NCI-H526 treated with DMSO at 0.1 percent for 48 hours (cell line): ENCODE measurements around the gene HEG1.

Experiments
- DNase-seq: peaks from one replicate; lab custom pipeline; 2025; lab: John Stamatoyannopoulos, UW

HEG1 gene

DNA sequence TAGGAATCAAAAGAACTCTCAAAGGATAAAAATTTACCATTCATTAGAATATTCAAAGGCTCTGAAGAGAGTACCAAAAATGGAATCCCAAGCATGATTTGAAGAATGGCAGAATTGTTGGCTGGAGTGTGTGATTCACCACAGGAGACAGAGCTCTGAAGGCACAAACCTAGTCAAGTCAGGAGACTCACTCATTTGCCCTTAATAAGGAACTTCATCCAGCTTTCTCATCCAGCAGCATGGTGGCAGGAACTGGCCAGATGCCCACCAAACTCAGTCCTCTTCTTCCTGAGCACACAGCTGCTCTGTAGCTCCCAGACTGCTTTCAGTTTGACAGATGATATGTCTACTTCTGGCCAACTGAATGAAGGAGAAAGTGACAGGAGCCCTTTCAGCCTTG, 16.5 kb upstream of the HEG1 start:
- no peak for DNase-seq

DNA sequence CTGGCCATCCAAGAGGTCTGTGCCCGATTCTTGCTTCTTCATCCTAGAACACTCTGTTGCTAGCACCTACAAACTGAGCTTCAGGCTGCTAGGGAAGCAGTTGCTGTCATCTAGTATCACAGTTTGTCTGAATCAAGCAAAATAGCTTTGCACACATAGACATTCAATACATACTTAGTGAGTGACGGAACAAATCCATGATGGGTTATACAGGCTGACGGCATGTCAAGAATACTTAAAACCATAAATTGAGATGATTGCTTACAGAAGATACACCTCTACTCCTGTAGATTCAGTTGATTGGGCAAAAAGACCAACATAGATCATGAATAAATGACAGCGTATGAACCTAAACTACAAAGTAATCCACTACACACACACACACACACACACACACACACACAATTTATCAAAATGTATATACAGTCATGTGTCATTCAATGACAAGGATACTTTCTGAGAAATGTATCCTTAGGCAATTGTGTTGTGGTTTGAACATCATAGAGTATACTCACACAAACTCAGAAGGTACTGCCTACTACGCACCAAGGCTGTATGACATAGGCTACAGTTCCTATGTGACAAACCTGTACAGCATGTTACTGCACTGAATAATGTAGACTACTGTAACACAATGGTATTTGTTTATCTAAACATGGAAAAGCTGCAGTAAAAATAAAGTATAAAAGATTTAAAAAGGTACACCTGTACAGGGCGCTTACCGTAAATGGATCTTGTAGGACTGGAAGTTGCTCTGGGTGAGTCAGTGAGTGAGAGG, 14.4 kb upstream of the HEG1 start:
- no peak for DNase-seq

DNA sequence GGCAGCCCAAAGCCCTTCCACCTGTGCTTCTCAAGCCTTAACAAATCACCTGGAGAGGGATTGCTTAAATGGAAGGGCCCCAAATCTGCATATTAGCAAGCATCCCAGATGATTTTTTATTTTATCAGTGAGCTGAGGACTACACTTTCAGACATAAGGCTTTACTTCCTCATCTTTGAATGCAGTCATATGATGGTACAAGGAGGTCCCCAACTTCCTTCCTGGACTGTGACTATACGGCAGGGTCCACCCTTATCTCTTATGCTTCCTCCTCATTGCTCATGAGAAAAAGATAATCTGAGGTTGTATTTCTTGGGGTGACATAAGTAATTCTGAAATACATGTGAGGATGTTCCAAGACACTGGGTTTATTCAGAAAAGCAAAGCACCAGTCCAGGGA, 13.7 kb upstream of the HEG1 start:
- no peak for DNase-seq

DNA sequence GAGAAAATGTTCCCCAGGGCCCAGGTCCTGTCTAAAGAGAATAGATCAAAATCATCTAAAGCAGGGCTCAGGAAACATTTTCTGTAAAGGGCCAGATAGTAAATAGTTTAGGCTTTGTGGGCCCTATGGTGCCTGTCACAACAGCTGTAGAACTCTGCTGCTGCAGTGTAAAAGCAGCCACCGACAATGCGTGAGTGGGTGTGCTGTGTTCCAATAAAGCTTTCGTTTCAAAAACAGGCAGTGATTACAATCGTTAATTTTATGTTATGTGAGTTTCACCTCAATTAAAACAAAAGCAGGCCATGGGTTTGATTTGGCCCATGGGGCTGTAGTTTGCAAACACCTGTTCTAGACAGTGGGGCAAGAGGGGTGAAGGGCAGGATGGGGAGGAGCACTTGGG, 12.5 kb upstream of the HEG1 start:
- DNase-seq, result no peak

DNA sequence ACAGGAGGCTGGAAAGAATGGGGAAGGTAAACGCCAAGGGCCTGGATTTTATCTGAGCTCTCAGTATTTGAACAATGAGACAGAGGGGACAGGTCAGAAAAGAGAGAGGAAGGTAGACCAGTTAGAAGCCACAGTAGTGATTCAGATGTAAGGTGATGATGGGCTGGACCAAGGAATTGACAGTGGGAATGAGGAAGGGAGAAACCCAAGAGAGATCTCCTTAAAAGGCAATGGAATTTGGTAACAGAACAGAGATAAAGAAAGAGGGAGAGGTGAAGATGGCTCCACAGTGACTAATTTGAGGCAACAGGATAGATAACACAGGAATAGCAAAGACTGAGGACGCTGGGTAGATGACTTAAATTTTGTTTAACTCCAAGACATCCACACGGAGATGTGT, 11.4 kb upstream of the HEG1 start:
- DNase-seq, result no peak

DNA sequence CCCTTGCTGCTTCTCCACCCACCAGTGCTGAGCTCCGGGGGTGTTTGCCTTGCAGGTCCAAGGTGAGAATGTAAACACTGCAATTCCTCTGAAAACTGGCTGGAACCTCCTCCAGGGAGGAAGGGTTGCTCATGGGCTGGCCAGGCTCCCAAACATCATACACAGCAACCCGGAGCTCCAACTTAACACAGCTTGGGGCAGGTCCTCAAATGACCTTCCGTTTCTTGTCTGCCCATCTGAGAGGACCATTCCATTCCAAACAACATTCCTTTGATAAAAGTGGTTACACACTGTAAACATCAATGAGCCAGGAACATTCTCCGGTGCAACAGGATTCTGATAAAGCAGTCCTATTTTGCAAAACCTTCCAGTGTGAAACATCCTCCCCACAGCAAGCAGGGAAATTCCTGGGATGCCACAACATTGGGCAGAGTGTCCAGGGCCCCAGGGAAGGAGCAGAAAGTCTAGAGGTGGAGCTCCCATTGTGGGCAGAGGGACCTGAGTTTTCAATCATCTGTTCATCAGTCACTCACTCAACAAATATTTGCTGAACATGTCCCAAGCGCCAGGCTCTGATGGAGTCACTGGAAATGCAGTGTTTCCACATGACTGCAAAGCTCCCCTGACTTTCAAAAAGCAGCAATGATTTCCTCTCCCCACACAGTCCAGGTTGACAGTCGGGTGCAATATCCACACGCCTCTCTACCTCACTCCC, 7.3 kb upstream of the HEG1 start:
- no peak for DNase-seq

DNA sequence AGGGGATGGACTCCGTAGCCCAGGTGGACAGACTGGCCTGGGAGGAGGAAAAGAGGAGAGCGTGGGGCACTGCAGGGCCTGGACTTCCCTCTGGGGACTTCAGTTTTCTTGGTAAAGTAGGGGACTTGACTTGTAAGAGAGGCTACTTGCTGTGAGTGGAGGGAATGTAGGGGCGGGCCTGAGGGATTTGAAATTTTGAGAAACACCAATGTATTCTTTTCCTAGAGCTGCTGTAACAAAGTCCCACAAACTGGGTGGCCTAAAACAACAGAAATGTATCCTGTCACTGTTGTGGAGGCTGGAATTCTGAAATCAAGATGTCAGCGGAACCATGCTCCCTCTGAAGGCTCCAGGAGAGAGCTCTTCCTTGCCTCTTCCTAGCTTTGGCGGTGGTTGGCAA, 5.8 kb upstream of the HEG1 start:
- no peak for DNase-seq

DNA sequence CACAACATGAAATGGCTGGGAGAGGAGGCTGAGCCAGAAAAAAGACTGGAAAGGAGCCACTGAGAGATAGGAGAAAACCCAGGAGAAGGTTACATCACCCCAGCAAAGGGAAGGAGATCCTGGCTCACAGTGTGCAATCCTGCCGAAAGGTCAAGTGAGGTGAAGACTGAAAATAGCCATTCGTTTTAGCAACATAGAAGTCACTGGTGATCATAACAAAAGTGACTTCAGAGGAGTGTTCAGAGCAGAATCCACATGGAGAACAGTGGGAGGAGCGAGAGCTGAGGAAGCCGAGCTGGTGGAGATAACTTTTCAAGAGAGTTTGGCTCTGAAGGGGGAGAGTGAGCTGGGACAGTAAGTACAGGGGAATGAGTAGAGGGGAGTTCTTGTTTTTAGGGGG, 5.4 kb upstream of the HEG1 start:
- no peak for DNase-seq

DNA sequence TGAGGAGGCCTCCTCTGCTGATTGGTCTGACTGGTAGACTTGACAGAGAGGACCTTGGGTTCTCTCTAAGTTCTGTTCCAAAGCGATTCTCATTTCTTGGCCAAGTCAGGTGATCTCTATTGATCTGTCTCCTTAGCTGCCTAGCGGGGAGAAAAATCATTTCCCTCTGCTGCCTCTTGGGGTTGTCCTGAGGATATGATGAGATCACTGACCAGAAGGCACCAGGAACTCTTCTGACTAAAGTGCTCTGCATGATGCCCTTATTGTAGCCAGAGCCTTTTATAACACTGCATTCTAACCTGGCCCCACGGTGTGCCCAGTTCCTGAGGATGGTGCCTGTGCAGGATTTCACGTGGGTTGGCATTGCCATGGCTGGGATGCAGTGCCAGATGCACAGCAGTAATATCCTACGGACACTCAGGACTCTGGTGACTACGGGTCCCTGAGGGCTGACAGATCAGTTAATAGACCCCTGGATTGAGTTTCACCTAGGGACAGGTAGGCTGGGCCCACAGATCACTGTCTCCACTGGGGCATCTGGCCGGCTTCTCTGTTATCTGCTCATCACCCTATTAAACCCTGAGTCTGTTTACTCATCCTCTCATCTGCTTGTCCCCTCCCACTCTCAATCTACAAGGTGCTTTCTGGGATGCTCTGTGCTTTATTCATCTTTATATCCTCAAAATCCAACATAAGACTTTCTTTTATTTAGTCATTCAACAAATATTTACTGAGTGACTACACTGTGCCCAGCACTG, 3.9 kb upstream of the HEG1 start:
- peak; percentile 29 for DNase-seq

DNA sequence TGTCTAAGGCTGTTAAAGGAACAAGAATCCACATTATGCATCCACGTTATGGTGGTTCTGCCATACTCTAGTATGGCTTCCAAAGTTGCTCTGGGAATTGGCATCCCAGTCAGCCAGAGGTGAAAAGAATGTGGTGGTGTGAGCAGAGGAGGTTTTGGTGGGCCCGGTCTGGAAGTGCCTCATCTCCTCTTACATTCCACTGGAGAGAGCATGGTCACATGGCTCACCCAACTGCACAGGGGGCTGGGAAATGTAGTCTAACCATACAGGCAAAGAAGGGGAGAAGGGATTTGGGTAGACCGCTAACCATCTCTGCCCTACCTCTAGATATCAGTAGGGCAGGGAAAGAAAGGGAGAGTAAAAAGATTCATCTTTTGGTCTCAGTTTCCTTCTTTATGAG, 3.2 kb upstream of the HEG1 start:
- no peak for DNase-seq

DNA sequence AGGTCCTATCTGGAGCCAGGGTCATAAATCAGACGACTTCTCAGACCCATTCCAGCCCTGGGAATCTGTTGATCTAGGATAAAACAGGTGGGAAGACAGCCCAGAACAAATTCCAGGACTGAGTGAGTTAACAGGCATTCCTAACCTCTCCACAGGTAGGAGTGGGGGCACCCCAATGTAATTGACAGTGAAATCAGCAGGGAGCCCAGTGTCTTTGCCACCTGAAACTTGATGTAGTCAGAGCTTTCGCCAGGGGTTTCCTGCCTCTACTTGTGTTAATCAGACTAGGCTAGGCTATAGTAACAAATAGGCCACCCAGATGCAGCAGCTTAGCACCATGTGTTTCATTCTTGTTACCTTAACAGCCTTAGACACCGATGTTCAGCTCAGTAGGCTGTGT, 2.7 kb upstream of the HEG1 start:
- no peak for DNase-seq

DNA sequence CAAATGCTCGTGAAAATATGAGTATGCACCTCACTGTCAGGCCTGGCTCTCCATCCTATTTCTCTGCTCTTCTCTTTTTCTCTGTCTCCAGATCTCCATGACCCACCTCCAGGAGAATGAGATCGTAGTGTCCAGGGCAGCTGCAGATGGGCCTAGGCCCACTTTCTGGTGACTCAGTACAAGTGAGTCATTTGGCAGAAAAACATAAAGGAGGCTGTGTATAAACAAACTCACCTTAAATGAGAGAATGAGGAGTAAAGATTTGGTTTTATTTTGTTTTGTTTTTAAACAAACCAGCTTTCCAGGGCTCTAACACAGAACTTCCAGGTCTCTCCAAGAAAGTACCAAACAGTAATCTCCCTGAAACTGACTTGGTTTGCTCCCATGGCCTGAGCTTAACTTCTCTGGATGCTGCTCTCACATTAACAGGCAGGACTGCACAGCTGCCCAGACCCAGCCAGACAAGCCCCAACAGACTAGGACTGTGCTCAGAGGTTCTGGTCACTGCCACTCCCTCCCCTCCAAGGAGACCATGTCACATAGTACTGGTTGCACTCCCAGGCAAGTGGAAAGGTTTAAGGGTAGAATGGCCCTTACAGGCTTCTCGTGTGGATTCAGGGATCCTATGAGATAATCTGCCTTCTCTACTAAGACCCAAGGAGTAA, 1.5 kb upstream of the HEG1 start:
- no peak for DNase-seq

DNA sequence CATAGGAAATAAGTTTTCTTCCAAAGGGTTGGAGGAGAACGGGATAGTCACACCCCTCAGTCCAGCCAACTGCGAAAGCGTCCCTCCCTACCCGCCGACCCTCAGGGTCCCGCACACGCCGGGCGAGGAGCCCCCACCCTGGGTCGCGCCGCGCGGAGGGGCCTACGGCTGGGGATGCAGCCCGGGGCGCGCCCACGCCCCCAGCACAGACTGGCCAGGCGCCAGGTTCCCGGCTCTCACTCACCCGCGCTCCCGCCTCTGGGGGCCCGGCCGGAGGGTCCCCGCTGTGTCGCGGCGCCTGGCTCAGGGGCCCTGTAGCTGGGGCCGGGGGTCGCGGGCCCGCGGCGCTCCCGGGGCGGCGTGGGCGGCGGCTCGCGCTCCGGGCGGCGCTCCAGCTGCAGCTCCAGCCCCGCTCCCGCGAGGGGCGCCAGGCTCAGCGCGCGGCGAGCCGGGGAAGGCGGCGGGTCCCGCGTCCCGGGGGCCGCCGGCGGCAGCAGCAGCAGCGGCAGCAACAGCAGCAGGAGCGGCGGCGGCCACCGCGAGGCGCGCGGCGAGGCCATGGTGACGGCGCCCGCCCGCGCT, 375 bp downstream of the HEG1 start:
- DNase-seq, result no peak

DNA sequence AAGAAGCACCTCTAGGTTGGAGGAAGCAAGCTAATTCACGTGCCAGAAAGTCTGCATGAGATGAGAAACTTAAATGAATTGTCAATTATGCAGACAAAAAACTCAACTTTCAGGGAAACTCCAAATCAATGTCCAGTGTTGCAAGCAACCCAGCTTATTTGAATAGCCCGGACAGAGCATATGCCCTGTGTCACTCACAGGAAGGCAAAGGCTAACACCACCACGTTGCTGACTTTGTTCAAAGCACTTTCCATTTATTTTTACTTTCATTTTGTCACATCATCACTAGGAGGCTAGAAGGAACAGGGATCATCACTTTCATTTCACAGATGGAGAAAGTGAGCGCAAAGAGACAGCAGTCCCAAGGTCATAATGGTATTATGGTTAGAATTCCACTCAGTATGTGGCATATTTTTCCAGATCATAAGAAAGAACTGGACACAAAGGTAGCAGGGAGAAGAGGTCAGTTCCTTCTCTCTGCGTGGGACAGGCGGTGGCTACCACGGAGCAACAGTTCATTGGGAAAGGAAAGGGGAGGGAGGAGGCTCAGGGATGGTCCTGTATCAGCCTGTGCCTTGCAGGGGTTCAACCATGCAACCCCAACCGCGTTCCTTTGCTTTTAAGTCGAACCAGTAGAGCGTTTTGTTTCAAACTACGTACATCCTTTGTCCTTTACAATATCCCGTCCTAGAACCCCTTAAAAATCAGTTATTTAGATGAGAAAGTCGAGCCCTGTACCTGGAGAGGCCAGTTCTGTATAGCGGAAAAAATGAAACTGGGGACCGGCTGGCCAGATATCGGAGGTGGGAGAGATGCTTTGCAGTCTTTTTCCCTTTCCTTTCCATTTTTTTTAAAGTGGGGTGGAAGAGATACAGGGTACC, 1.1 kb downstream of the HEG1 start:
- DNase-seq, result no peak

DNA sequence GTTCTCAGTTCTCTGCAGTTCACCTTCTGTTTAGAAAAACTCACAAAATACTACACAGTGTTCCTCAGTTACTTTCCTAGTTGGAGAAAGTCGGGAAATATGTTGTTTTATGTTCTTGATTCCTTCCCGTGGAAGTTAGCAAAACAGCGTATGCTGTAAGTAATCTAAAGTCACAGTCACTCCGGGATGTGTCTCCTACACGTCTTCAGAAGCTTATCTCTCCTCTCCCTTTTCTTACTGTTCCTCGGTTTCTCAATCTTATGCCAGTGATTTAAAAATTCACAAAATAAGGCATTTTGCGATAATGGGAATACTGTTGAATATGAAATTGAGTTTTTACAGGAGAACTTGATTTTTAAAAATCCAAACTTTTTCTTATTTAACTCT, 1.7 kb downstream of the HEG1 start:
- DNase-seq, result no peak

DNA sequence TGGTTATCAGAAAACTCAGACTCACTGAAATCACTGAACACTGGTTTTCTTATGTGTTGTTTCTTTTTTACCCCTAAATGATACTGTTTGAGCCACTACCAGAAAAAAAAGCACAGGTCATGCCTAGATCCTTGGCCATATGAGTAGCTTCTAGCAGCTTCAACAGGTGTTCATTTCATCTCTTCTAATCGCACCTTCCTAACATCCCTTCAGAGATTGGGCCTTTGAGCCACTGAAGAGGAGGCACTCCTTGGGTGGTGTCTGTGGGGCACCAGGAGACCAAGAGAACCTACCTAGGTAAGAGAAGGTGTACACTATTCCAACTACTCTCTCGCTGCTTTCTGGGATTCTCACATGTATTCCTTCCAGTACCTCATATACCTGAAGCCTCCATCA, 2.5 kb downstream of the HEG1 start:
- DNase-seq, result no peak

DNA sequence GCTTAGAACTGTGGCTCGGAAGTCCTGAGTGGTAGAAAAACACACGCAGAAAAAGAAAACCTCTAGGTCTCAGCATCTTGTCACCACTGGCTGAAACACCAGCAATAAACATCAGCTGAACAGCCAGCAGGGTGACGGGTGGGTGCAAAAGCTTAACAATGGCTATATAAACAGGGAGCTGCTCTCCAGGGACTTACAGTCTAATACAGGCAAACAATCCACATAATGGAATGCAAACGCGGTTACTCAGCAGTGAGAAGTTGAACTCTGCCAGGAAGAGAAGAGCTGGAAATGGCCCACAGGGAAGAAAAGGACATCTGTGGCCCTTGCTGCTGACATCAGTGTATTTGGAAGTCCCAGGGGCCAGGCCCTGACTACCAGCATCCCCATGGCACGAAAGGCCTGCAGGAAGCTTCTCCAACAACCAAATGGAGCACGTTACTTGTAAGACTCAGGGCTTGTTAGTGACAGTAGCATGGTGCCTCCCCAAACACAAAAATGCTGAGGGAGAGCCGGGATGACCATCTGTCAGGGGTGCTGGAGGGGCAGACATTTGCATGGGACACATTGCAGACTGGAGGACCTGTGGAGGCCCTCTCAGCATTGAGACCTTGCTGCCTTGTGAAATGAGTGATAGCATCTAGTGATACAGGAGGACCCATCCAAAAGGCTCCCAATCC, 3.0 kb downstream of the HEG1 start:
- DNase-seq, result peak; percentile 96

DNA sequence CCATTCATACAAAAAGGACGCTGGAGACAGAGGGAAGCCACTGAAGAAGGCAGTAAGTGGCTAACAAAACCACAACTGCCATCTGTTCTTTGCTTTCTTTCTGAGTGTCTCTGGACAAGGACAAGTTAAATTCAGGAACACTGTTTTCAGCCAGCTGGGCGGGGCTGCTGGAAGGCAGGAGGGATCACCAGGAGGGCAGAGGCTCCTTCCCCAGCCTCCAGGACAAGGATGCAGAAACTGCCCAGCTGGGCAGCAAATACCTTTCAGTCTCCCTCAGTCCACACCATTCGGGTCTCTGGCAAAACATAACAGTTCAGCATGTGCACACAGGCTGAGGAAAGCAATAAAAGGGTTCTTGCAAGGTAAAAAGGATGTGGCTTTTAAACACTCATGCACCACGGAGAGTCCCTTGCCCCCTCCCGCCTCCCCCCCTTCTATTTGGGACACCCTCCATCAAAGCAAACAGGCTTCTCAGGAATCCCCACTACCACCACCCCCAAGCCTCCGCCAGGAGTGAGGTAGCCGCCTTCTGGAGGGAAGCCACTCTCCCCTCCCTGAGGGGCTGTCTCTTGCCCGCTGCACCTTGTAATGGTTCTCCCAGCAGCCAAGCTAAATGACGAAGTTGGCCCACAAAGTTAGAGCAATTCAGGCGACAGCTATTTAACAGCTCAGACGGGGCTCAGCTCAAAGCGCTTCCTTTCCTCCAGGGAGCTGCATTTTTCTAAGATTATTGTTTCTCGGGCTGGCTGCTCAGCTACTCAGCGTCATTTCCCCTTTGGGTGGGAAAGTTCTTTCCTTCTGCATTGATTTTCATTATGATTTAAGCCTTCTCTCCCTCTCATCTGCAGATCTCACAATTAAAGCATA, 3.8 kb downstream of the HEG1 start:
- no peak for DNase-seq

DNA sequence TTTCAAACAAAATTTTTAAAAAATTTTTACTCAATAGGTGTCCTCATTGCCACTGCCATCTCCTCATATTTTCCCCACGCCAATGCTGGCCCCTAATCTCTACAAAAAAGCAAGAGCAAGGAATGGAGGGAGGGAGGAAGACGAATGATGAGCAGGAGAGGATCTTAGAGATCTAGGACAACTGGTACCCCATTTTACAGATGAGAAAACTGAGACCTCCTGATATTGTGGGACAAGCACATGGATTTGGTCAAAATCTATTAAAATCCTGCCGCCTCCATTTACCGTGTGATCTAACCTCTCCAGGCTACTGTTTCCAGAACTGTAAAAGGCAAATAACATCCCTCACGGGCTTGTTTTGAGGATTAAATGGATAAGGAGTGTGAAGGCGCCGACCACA, 4.6 kb downstream of the HEG1 start:
- no peak for DNase-seq
